Epidermal melanocyte (primary cell): ENCODE data around the gene NUP153.
A peak's percentile ranks its signal among the peaks of the same experiment; 100 is the strongest.
"Not testable (repeated sequence)": the region's sequence is repeated elsewhere in the genome, so short reads cannot be mapped to it uniquely, and the experiment has no call there.

ENCODE experiments used
- DNase-seq: peaks from one replicate; pipeline ENCODE4 v3.0.0; 2011; ENCODE audit warnings: low spot score; ENCODE audit not compliant: insufficient read length

NUP153 gene

DNA sequence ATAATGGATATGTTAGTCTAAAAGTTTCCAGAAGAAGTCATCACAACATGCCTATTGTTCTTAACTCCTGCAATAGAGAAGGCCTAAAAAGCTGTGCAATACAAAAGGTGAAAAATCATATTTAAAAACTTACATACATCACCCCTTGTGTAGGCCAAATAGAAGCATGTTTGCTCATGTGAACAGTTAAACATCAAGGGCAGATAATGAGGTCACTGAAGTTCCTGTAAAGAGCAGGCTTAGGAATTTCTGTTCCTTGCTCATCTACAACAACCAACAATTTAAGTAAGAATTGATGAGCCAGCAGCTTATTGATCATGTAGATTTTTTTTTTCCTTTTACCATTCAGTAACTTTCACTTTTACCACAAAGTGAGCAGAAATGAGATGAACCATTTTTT lies 7.5 kb upstream of the NUP153 start:
- DNase-seq: no peak

DNA sequence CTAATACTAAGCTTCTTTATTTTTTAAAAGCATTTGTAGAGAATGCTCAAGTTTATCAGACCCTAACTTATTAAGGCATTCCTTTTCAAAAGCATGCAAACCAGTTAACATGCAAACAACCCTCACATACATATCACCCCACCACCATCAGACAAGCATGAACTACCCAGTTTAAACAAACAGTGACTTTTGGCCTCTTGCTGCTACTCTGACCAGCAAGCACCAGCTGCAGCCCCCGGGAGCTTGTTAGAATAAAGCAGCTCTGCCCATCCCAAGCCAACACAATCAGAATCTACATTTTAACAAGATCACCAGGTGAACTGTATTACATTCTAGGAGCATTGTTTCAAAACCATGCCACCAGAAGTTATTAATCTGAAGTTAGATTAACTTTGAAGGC lies 5.9 kb upstream of the NUP153 start:
- DNase-seq: no peak

DNA sequence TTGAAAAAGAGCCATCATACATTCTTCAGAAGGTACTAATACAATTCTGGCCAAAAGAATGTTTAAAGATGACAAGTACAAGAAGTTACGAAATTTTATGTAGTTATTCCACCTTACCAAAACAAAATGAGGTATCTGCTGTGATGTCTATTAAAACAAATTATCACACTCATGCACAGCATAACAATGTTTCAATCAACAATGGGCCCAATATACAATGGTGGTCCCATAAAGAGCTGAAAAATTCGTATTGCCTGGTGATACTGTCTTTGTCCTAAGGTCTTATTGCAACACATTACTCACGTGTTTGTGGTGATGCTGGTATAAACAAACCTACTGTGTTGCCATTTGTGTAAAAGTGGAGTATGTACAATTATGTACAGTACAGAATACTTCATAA lies 3.6 kb upstream of the NUP153 start:
- DNase-seq: no peak

DNA sequence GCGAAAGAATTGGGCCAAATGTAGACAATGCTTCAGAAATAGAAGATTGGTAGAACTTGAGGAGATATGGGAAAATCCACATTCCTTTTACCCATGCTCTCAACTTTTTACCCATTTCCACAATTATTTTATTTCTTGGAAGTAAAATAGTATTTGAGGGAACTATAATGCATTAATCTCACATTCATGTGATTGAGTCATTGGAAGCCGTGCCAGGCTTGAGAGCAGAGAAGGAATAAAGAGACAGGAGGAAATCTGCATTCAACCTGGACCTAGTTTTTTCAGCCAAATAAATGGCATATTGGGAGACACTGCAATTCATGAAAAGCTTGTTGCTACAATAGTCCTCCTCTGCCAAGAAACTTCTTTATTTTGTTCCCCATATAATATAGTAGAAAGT lies 2.8 kb upstream of the NUP153 start:
- no peak for DNase-seq

DNA sequence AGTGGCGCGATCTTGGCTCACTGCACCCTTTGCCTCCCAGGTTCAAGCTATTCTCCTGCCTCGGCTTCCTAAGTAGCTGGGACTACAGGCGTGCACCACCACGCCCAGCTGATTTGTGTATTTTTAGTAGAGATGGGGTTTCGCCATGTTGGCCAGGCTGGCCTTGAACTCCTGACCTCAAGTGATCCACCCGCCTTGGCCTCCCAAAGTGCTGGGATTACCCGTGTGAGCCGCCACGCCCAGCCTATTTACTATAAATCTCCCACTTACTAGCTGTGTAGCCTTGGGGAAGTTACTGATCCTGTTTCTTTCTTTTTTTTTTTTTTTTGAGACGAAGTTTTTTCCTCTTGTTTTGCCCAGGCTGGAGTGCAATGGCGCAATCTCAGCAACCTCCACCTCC lies 1.3 kb upstream of the NUP153 start:
- not testable (repeated sequence) for DNase-seq

DNA sequence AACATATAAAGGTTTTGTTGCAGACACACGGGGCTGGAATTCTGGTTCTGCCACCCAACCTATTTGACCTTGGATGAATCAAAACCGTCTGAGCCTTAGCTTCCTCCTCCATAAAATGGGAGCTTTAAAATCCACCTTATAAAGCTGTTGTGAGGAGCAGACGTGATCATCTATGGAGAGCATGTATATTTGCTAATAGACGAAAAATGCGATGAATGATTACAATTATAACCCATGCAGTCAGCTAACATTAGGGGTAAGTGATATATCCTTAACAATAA lies 586 bp upstream of the NUP153 start:
- no peak for DNase-seq

DNA sequence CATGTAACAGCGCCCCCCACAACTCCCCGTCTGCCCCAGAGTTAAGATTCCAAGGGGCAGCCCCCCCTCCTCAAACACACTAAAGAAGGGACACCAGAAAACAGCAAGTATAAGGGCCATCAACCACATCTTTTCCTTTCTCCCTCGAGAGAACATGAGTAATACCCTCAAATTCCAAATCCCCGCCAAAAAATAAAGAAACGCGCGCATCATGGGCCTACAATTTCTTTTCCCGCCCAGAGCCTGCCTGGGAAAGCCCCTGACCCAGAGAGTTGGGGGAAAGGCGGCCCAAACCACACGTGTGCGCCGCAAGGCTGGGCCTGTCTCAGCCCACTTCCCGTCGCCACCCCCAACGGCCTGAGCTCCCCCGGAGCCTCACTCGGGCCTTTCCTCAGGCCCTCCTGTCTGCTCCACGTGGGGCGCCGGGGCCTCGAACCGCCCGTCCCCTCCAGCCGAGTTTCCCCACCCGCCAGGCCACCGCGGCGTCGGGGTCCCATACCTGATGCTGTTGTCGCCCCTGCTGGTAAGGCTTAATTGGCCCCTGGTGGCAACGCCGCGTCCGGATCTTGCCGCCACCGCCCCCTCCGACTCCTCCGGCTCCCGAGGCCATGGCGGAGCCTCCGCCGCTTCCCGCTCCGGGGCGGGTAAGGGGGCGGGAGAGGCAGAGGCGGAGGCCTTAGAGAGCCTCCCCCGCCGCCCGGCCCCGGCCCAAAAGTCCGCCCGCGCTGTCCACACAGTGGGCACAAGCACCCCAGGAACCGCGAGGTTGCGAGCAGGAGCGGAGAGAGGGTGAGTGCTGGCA lies 746 bp downstream of the NUP153 start:
- no peak for DNase-seq

DNA sequence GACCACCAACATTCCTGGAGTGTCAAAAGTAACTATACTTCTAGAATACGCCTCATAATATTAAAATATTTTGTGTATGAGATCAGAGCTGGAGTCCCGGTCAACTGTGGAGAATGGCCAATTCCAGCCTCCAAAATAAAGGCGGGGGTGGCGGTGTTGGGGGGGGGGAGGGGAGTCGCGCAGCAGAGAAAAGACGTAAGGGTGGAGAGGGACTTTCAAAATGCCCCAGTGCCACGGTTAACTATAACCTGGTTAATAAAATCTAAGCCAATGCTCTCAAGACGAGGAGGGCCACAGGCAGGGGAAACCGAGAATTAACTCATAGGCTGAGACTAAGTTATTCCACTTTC lies 1.3 kb downstream of the NUP153 start:
- DNase-seq: peak; percentile 46

DNA sequence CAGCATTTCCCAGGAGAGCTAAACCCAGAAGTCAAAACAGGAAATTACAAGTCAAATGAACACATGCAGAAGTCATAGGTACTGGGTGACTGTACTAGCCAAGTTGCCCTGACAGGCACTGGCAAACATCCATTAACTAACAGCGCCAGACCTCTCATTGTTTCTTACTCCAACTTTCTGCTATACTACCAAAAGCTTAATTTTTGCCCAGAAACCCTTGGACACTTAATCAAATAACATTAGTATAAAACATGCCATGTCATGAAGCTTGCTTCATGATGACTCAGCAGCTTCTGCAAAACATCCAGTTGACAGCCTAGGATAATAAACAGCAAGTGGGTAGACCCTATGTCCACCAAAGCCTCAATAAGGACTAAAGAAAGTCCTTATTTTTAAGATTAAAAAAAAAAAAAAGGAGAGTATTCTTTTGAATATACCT lies 3.5 kb downstream of the NUP153 start:
- no peak for DNase-seq

DNA sequence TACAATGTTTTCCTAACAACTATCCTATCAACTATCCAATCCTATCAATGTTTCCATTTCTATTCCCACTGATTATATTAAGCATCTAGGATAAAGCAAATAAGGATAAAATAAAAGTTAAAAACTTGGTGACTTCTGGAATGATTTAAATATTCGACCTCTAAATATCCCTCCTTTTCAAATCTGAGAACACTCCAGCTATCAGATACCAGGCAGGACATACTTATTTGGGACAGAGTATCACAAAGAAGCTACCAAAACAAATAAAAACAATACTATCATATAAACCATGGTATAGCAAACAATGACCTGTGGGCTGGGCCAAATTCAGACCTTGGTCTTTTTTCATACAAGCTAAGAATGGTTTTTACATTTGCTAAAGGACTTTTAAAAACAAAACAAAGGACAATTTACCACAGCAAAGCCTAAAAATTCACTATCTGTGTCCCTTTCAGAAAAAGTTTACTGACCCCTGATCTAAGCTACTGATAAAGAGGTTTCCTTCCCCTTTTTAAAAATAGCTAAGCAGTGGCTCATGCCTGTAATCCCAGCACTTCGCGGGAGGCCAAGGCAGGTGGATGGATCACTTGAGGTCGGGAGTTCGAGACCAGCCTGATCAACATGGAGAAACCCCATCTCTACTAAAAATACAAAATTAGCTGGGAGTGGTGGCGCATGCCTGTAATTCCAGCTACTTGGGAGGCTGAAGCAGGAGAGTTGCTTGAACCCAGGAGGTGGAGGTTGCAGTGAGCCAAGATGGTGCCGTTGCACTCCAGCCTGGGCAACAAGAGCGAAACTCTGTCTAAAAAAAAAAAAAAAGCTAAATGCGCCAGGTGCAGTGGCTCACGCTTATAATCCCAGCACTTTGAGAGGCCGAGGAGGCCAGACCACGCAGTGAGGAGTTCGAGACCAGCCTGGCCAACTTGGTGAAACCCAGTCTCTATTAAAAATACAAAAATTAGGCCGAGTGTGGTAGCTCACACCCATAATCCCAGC lies 6.0 kb downstream of the NUP153 start:
- DNase-seq: no peak

DNA sequence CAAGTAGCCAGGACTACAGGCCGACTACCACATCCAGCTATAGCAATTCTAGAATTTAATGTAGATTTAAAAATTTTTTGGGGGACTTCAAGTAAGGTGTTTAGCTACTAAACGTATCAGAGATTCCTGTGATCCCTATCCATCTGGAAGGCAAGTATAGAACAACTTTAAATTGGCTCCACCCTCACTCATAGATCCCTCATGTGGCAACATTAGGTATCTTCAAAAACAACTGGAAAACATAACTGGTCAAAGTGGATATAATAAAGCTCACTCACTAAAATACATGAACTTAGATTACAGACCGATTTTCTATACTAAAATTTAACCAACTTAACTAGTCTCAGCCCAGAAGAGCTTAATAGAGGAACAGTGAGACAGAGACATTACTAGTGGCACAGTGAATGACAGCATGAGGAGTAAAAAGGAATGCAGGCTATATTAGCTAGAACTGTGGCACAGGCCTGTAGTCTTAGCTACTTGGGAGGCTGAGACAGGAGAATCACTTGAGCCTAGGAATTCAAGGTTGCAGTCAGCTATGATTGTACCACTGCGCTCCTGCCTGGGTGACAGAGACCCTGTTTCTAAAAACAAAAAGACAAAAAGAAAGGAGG lies 14.7 kb downstream of the NUP153 start:
- DNase-seq: no peak

DNA sequence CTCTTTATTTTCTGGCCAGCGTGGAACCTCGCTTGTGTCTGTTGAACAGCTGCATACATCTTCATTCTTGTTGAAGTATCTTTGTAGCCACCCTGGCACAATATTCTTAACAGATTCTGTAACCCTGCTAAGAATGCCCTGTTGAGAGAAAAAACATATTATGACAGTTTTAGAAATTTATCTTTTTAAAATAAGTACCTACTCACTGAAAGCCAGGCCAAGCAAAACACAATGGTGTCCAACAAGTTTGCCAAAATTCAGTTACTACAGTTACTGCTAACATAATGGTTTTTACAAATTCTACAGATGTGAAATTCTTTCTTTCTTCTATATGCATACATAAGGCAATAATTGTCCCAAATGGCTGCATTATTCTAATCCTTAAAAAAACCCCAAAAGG lies 18.2 kb downstream of the NUP153 start:
- DNase-seq: no peak

DNA sequence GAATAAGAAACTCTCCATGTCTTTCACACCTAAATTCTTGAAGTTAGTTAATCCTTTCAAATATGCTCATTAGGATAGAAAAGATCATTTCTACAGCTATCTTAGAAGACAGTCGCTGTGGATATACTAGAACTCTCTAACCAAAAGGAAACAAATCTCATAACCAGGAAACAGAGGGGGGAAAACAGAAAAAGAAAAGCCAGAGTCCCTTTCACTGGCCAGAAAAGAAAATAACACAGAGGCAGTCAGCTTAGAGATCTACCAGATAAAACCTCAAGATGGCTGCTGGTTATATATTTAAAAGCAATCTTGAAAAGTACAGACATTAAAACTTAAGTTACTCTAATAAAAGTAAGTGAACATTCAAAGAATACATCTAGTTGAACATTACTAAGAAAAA lies 19.6 kb downstream of the NUP153 start:
- DNase-seq: no peak

DNA sequence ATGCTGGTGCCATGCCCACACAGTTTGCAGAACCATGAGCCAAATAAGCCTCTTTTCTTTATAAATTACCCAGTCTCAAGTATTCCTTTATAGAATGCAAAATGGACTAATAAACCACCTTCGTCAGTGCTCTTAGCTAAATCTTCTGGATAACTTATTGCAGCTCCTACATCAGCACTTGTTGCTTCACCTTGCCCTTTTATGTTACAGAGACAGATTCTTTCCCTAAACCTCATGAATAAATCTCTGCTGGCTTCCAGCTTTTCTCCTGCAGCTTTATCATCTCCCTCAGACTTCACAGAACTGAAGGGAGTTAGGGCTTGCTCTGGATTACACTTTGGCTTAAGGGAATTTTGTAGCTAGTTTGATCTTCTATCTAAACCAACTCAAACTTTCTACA lies 22.6 kb downstream of the NUP153 start:
- no peak for DNase-seq

DNA sequence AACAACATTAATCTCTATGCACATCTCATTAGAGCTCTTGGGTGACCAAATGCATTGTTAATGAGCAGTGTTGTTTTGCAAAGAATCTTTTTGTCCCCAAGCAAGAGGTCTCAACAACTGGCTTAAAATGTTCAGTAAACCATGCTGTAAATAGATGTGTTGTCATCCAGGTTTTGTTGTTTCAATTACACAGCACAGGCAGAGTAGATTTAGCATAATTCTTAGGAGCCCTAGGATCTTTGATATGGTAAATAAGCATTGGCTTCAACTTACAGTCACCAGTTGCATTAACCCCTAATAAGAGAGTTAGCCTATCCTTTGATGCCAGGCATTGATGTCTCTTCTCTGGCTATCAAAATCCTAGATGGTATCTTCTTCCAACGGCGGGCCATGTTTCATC lies 23.3 kb downstream of the NUP153 start:
- DNase-seq: no peak

DNA sequence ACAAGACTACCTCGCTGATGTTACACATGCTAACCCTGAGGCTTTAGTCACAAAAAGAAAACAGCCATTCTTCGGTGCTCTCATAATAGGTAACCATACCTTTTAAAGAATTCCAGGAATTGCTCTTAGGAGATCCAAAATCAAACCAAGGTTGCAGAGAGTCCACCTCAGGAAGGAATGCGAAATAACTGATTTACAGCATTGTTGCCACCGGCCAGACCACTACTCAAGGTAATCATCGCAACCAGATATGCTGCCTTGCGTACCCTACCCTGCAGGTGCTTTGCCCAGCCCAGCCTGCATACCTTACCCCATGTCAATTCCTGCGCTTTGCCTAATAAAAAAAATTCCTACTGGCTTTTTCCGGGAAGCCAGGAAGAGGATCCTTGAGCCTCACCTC lies 27.0 kb downstream of the NUP153 start:
- DNase-seq: no peak

DNA sequence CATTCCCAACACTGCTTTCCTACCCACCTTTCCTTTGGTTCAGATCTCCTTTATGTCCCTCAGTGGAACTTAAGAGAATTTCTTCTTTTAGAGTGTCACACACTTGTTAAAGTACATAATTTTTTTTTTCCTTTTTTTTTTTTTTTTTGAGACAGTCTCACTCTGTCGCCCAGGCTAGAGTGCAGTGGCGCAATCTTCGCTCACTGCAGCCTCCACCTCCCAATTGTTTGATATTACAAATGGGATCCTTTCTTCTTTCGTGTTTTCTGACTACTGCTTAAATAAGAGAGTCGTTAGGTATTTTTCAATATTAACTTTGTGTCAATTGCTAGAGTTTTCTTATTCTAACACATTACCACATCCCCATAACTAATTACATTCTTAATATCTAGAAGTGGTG lies 29.1 kb downstream of the NUP153 start:
- no peak for DNase-seq

DNA sequence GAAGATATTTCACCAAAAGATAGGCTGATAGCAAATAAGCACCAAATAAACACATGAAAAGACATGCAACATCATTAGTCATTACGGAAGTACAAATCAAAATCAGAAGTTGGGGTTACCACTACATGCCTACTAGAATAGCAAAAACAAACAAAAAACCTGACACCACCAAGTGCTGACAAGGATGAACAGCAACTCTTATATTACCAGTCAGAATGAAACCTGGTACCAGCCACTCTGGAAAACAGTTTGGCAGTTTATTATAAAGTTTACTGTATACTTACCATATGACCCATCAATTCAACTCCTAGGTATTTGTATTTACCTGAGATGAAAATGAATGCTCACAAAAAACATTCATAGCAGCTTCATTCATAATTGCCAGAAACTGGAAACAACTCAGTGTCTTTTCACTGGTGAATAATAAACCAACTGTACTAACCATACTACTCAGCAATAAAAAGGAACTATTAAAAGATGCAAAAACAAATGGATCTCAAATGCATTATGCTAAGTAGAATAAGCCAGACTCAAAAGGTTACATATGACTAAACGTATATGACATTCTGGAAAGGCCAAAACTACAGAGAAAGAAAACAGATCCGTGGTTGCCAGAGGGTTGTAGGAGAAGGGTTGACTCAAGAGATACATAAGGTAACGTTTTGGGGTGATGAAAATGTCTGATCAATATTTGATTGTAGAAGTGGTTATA lies 33.0 kb downstream of the NUP153 start:
- DNase-seq: no peak

DNA sequence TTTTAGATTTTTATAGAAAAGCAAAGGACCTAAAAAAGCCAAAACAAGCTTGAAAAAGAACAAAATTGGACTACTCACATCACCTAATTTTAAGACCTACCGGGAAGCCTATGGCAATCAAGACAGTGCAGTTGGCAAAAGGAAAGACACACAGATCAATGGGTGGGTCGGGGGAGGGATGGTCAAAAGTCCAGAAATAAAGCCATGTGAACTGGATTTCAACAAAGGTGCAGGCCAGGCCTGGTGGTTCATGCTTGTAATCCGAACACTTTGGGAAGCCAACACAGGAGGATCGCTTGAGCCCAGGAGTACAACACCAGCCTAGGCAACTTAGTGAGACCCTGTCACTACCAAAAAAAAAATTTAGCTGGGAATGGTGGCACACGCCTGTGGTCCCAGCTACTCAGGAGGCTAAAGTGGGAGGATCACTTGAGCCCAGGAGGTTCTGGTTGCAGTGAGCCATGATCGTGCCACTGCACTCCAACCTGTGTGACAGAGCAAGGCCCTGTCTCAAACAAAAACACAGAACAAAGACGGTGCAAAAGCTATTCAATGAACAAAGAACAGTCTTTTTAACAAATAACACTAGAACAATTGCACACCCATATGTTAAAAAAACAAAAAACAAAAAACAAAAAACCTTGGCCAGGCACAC lies 34.5 kb downstream of the NUP153 start:
- DNase-seq: no peak

DNA sequence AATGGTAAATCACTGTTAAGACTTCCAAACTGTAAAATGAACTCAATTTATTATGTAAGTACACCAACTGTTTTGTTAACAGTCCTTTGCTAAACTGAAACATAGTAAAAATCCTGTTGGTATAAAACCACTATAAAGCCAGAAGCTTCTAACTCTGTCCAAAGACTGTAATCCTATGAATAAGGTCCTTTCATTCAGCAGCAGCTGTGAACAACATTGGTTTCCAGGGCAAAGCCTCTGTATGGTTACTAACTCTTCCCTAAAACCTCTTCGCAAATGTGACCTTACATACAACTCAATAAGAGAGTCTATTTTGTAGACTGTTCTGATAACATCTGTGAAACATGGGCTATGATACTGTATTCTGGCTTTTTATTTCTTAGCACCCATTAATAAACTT lies 40.1 kb downstream of the NUP153 start:
- DNase-seq: peak; percentile 67

DNA sequence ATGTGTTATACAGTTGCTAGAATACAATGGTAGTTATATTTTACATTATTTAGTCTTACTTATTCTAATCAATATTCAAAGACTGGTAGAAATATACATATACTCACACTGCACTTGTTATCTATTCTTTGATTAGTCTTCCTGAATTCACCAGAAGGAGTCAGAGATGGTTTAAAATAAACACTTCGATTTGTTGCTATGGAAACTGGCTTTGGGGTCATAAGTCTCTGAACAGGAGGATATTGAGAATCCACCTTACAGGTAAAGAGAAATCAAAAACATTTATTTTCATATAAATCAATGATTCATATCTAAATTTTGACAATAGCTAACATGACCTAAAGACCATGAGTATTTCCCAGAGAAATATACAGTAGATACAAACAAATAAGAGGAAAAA lies 41.6 kb downstream of the NUP153 start:
- DNase-seq: no peak
